K562 (cell line): ENCODE data around the gene CABP4. TPM values are rescaled to one million over a fixed set of nuclear protein-coding genes. Genes with fewer than 3 reads are reported as not detected.

ENCODE experiments used
- ATF7 ChIP-seq: fragments of 450-650 bp; IDR thresholded peaks from 2 replicates; pipeline ENCODE4 v1.7.1; 2014; ENCODE audit warnings: mild to moderate bottlenecking, moderate library complexity
- CBX8 ChIP-seq: fragments of 200-600 bp; sonication (generic); IDR thresholded peaks from 2 replicates; pipeline ENCODE4 v1.6.1; 2012; ENCODE audit warnings: borderline replicate concordance, mixed run types, low read depth, mild to moderate bottlenecking, moderate library complexity, mixed read lengths, low read length, control low read depth, inconsistent platforms; ENCODE audit not compliant: poor library complexity, severe bottlenecking; ENCODE audit errors: extremely low read depth
- ETV1 ChIP-seq: fragments of 450-650 bp; conservative IDR thresholded peaks from 2 replicates; pipeline ENCODE4 v1.6.1; 2016; ENCODE audit warnings: missing genetic modification characterization, control low read depth, low read depth, missing compliant biosample characterization
- FIP1L1 ChIP-seq: fragments of 200-400 bp; formaldehyde crosslinking; IDR thresholded peaks from 2 replicates; pipeline ENCODE4 v1.6.1; 2018; ENCODE audit warnings: mild to moderate bottlenecking, low read depth, low read length; ENCODE audit not compliant: poor library complexity, severe bottlenecking
- HDAC2 ChIP-seq: fragments of 450-650 bp; IDR thresholded peaks from 2 replicates; pipeline ENCODE4 v1.6.1; 2016; ENCODE audit warnings: mild to moderate bottlenecking
- JUND ChIP-seq, 2 experiments: IDR thresholded peaks; 2 replicates in 1 of 2; 3 replicates in 1 of 2; pipeline ENCODE4 v1.6.1; 2011; ENCODE audit warnings: borderline replicate concordance in 2 of 2, low read depth in 2 of 2, low read length in 2 of 2, improper control_type of control experiment in 1 of 2, missing biosample characterization in 1 of 2, missing genetic modification characterization in 1 of 2, missing genetic modification reagents in 1 of 2
- MBD1 ChIP-seq: fragments of 250-450 bp; sonication (Bioruptor Pico); IDR thresholded peaks from 2 replicates; pipeline ENCODE4 v1.8.0; 2022; ENCODE audit warnings: inconsistent platforms
- MEIS2 ChIP-seq: fragments of 450-650 bp; IDR thresholded peaks from 2 replicates; pipeline ENCODE4 v1.6.1; 2014; ENCODE audit warnings: mild to moderate bottlenecking; ENCODE audit not compliant: partially characterized antibody
- MTF1 ChIP-seq: fragments of 250-450 bp; sonication (Bioruptor Pico); IDR thresholded peaks from 2 replicates; pipeline ENCODE4 v1.9.0; 2021; ENCODE audit warnings: moderate library complexity, mild to moderate bottlenecking, inconsistent platforms, borderline replicate concordance
- NCOA6 ChIP-seq: fragments of 450-650 bp; IDR thresholded peaks from 2 replicates; pipeline ENCODE4 v1.6.1; 2017; ENCODE audit warnings: mild to moderate bottlenecking
- PRPF4 ChIP-seq: fragments of 200-400 bp; formaldehyde crosslinking; IDR thresholded peaks from one replicate; pipeline ENCODE4 v1.6.1; 2017; ENCODE audit warnings: low read length, low read depth, mild to moderate bottlenecking; ENCODE audit not compliant: insufficient read depth, poor library complexity, severe bottlenecking
- RFX5 ChIP-seq: IDR thresholded peaks from 2 replicates; pipeline ENCODE4 v1.6.1; 2011; ENCODE audit warnings: low read depth, mild to moderate bottlenecking, improper control_type of control experiment, low read length
- SMAD3 ChIP-seq: fragments of 450-650 bp; formaldehyde crosslinking; conservative IDR thresholded peaks from 2 replicates; pipeline ENCODE4 v1.4.0; 2020; ENCODE audit warnings: mild to moderate bottlenecking
- SRF ChIP-seq, 2 experiments: fragments of 250-450, 450-650 bp in 1 of 2; sonication (Bioruptor Pico) in 1 of 2; sonication (generic) in 1 of 2; formaldehyde crosslinking; IDR thresholded peaks; 2 replicates each; pipeline versions ENCODE4 v1.5.0 to v1.5.1; 2020 to 2022; ENCODE audit warnings: mild to moderate bottlenecking in 1 of 2, missing genetic modification reagents in 1 of 2
- TBL1XR1 ChIP-seq, 2 experiments: IDR thresholded peaks; 2 replicates each; pipeline ENCODE4 v1.6.1; 2012; ENCODE audit warnings: improper control_type of control experiment in 2 of 2, low read length in 2 of 2, mild to moderate bottlenecking in 1 of 2
- TFAM ChIP-seq: fragments of 250-450 bp; sonication (Bioruptor Pico); conservative IDR thresholded peaks from 2 replicates; pipeline ENCODE4 v1.5.0; 2021; ENCODE audit warnings: mild to moderate bottlenecking, moderate library complexity
- ZBTB8A ChIP-seq: fragments of 450-650 bp; IDR thresholded peaks from 2 replicates; pipeline ENCODE4 v1.6.1; 2018; ENCODE audit warnings: mild to moderate bottlenecking, moderate library complexity; ENCODE audit not compliant: partially characterized antibody
- ZNF280A ChIP-seq: fragments of 450-650 bp; IDR thresholded peaks from 2 replicates; pipeline ENCODE4 v1.6.1; 2018; ENCODE audit warnings: mild to moderate bottlenecking, low read depth; ENCODE audit not compliant: partially characterized antibody
- ZNF324 ChIP-seq: fragments of 250-450 bp; sonication (Bioruptor Pico); IDR thresholded peaks from 2 replicates; pipeline ENCODE4 v1.4.0; 2020; ENCODE audit warnings: mild to moderate bottlenecking
- ZNF764 ChIP-seq: fragments of 250-450 bp; sonication (Bioruptor Pico); IDR thresholded peaks from 2 replicates; pipeline ENCODE4 v1.4.0; 2020; ENCODE audit warnings: low read depth, mild to moderate bottlenecking, moderate library complexity
- ZNF785 ChIP-seq: fragments of 250-450 bp; sonication (Bioruptor Pico); IDR thresholded peaks from 2 replicates; pipeline ENCODE4 v1.4.0; 2020; ENCODE audit warnings: mild to moderate bottlenecking
- polyA plus RNA-seq, 8 experiments: library from polyadenylated mRNA; depleted of rRNA in 4 of 8; stranded (reverse) in 5 of 8; unstranded in 3 of 8; fragments of >200 nt; fragmentation: Nextera tagmentation in 2 of 8; fragmentation: Illumina TruSeq in 1 of 8; extraction: Ambion mirVana in 2 of 8; extraction: Trizol in 1 of 8; gene quantifications; 2 replicates each; pipeline versions ENCODE4 v1.2.1 to v1.2.3, GENCODE V29; 2011 to 2014; ENCODE audit warnings: inconsistent platforms in 1 of 8, missing spikeins in 1 of 8
- total RNA-seq, 7 experiments: library from RNA; depleted of rRNA in 6 of 7; stranded (reverse); fragments of >200 nt in 6 of 7; fragmentation: Illumina TruSeq in 2 of 7; extraction: Trizol in 2 of 7; gene quantifications; 2 replicates each; pipeline versions ENCODE4 v1.2.1 to v1.2.3, GENCODE V29; 2011 to 2021; ENCODE audit warnings: low replicate concordance in 1 of 7
- TF ChIP-seq, protein P1 (sequence below): fragments of 250-450 bp; sonication (Bioruptor Pico); IDR thresholded peaks from 2 replicates; pipeline ENCODE4 v1.8.0; 2021; ENCODE audit warnings: moderate library complexity, mild to moderate bottlenecking, inconsistent platforms

Gene CABP4
- total and polyA plus RNA-seq, 9 of the 15 experiments (the other 6 are each of a cell fraction or from before 2014, with no cell fraction given), result 0.11 TPM; not detected in 8

- TF ChIP-seq TFAM (CRISPR knock-in tag), result no peak
- TF ChIP-seq SMAD3 (CRISPR knock-in tag), result peak; percentile 63; the same call in 1 of the 2 replicates
- TF ChIP-seq MBD1 (CRISPR knock-in tag), result no peak
- TF ChIP-seq MTF1 (CRISPR knock-in tag), result no peak
- no peak for TF ChIP-seq TBL1XR1 (IDR thresholded peaks at IDR 0.05; ENCODE audit: low read length in 2 of 2)
- TF ChIP-seq ZNF324 (CRISPR knock-in tag), result no peak
- TF ChIP-seq ZNF785 (CRISPR knock-in tag), result no peak
- 0 out of 2 replicates have a peak, but pooled peaks have one; percentile 39 for TF ChIP-seq HDAC2
- no peak for TF ChIP-seq MEIS2
- TF ChIP-seq, protein P1, sequence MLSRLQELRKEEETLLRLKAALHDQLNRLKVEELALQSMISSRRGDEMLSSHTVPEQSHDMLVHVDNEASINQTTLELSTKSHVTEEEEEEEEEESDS, result no peak
- TF ChIP-seq SRF (CRISPR knock-in tag; IDR thresholded peaks at IDR 0.05), result no peak
- TF ChIP-seq ZBTB8A, result no peak
- TF ChIP-seq NCOA6, result no peak
- no peak for TF ChIP-seq ETV1 (tag)
- no peak for TF ChIP-seq CBX8
- TF ChIP-seq ZNF764 (CRISPR knock-in tag), result 0 out of 2 replicates have a peak, but pooled peaks have one; percentile 31
- TF ChIP-seq RFX5, result no peak
- peak; percentile 32; the same call in 1 of the 2 replicates for TF ChIP-seq ATF7
- TF ChIP-seq FIP1L1, result no peak
- no peak for TF ChIP-seq ZNF280A
- peak; percentile 41; the same call in 1 of the 2 replicates for TF ChIP-seq JUND (IDR thresholded peaks at IDR 0.05; ENCODE audit: borderline replicate concordance, low read depth, low read length)
- no peak; the same call in 2 of the 3 replicates for TF ChIP-seq JUND (tag; IDR thresholded peaks at IDR 0.05; ENCODE audit: borderline replicate concordance, low read depth, low read length)
- no peak for TF ChIP-seq PRPF4
These were observed 50.6 kb downstream of the CABP4 start (continued) for GRCh38 chr11:67505605-67506396.
